CD14-positive monocyte (primary cell): ENCODE data around the gene ADAMTS17. TPM values are rescaled to one million over a fixed set of nuclear protein-coding genes. Genes with fewer than 3 reads are reported as not detected.

Experiments used
- DNase-seq, 3 donors: peaks; one replicate each; pipeline ENCODE4 v3.0.0-alpha.2; 2011 to 2022
- H2AFZ ChIP-seq: 2 replicates; pipeline ENCODE4 v1.6.0; 2012; ENCODE audit warnings: mild to moderate bottlenecking, low read depth, low read length, inconsistent platforms; ENCODE audit not compliant: insufficient read depth, poor library complexity, severe bottlenecking
- H3K27ac ChIP-seq, 2 donors: 1 replicate in 1 of 2; 2 replicates in 1 of 2; pipeline ENCODE4 v1.5.1; 2012 to 2013; ENCODE audit warnings: low read length in 2 of 2, control low read depth in 1 of 2, inconsistent platforms in 1 of 2, low read depth in 1 of 2, mild to moderate bottlenecking in 1 of 2
- H3K27me3 ChIP-seq, 2 donors: one replicate each; pipeline versions ENCODE4 v1.6.0 to v1.6.1; 2011 to 2013; ENCODE audit warnings: low read length in 2 of 2; ENCODE audit not compliant: control insufficient read depth in 2 of 2, insufficient read depth in 2 of 2
- H3K36me3 ChIP-seq, 2 donors: replicated peaks in 1 of 2; 1 replicate in 1 of 2; 2 replicates in 1 of 2; pipeline versions ENCODE4 v1.5.1 to v1.6.1; 2012 to 2013; ENCODE audit warnings: low read length in 2 of 2, control low read depth in 1 of 2, inconsistent platforms in 1 of 2, mild to moderate bottlenecking in 1 of 2; ENCODE audit not compliant: insufficient read depth in 2 of 2, control insufficient read depth in 1 of 2
- H3K4me1 ChIP-seq, 2 donors: 1 replicate in 1 of 2; 2 replicates in 1 of 2; pipeline versions ENCODE4 v1.5.1 to v1.6.1; 2012 to 2013; ENCODE audit warnings: low read length in 2 of 2, control low read depth in 1 of 2, inconsistent platforms in 1 of 2, mild to moderate bottlenecking in 1 of 2, moderate library complexity in 1 of 2; ENCODE audit not compliant: insufficient read depth in 2 of 2, control insufficient read depth in 1 of 2
- H3K4me2 ChIP-seq: replicated peaks from 2 replicates; pipeline ENCODE3; 2012; ENCODE audit warnings: low read length, moderate library complexity, mild to moderate bottlenecking; ENCODE audit not compliant: poor library complexity, severe bottlenecking; ENCODE audit errors: extremely low read depth
- H3K4me3 ChIP-seq, 3 experiments: fragments of 200-600 bp in 1 of 3; sonication (generic) in 1 of 3; replicated peaks in 1 of 3; 1 replicate in 2 of 3; 2 replicates in 1 of 3; pipeline ENCODE4 v1.5.1; 2011 to 2013; ENCODE audit warnings: low read length in 3 of 3, mild to moderate bottlenecking in 3 of 3, control low read depth in 2 of 3, low read depth in 2 of 3, inconsistent platforms in 1 of 3, moderate library complexity in 1 of 3
- H3K79me2 ChIP-seq: 2 replicates; pipeline ENCODE4 v1.6.0; 2012; ENCODE audit warnings: mild to moderate bottlenecking, control low read depth, inconsistent platforms, low read length, moderate library complexity; ENCODE audit not compliant: insufficient read depth
- H3K9ac ChIP-seq: 2 replicates; pipeline ENCODE4 v1.6.0; 2017; ENCODE audit warnings: low read length, mild to moderate bottlenecking; ENCODE audit not compliant: insufficient read depth, poor library complexity, severe bottlenecking
- H3K9me3 ChIP-seq, 2 donors: replicated peaks in 1 of 2; 1 replicate in 1 of 2; 2 replicates in 1 of 2; pipeline versions ENCODE4 v1.5.1 to v1.6.1; 2012 to 2013; ENCODE audit warnings: low read length in 2 of 2, control low read depth in 1 of 2; ENCODE audit not compliant: control insufficient read depth in 1 of 2, insufficient read depth in 1 of 2
- H4K20me1 ChIP-seq: 2 replicates; pipeline ENCODE4 v1.6.0; 2012; ENCODE audit warnings: mild to moderate bottlenecking, low read length, control low read depth, moderate library complexity; ENCODE audit not compliant: insufficient read depth
- H3K27ac Mint-ChIP-seq, 7 donors: one replicate each; pipeline ENCODE4 v1.8.0; 2020; ENCODE audit warnings: mild to moderate bottlenecking in 7 of 7, mixed read lengths in 7 of 7, moderate library complexity in 6 of 7, inconsistent platforms in 2 of 7
- H3K27me3 Mint-ChIP-seq, 3 donors: one replicate each; pipeline ENCODE4 v1.8.0; 2021 to 2022; ENCODE audit warnings: low read depth in 3 of 3, mild to moderate bottlenecking in 3 of 3, mixed read lengths in 3 of 3, moderate library complexity in 3 of 3, inconsistent platforms in 1 of 3
- H3K36me3 Mint-ChIP-seq, 2 donors: one replicate each; pipeline ENCODE4 v1.8.0; 2020; ENCODE audit warnings: mixed read lengths in 2 of 2, inconsistent platforms in 1 of 2, mild to moderate bottlenecking in 1 of 2
- H3K4me1 Mint-ChIP-seq: one replicate; pipeline ENCODE4 v1.8.0; 2020; ENCODE audit warnings: mild to moderate bottlenecking, mixed read lengths
- H3K4me3 Mint-ChIP-seq, 2 donors: one replicate each; pipeline ENCODE4 v1.8.0; 2020; ENCODE audit warnings: mild to moderate bottlenecking in 2 of 2, mixed read lengths in 2 of 2, moderate library complexity in 1 of 2
- H3K9me3 Mint-ChIP-seq, 7 donors: one replicate each; pipeline ENCODE4 v1.8.0; 2020 to 2022; ENCODE audit warnings: mixed read lengths in 7 of 7, mild to moderate bottlenecking in 6 of 7, moderate library complexity in 6 of 7, inconsistent platforms in 2 of 7
- CTCF ChIP-seq: fragments of 200-600 bp; IDR thresholded peaks from one replicate; pipeline ENCODE4 v1.8.0; 2022; ENCODE audit warnings: antibody characterized with exemption, mild to moderate bottlenecking
- WGBS: methylation state at CpG from one replicate; pipeline ENCODE4 v1.1.5; 2013; ENCODE audit warnings: missing lambda C conversion rate; ENCODE audit not compliant: insufficient coverage; 5-methylcytosine and 5-hydroxymethylcytosine counted together
- intact Hi-C, 2 donors: fragments of 100-400 bp; cut with micrococcal nuclease; formaldehyde crosslinking; loops; one replicate each; pipeline versions ENCODE4 v1.15.0 to v1.15.1; 2023
- polyA plus RNA-seq, 3 donors: library from polyadenylated mRNA; depleted of rRNA in 1 of 3; unstranded in 2 of 3; stranded (reverse) in 1 of 3; fragments of 300-500 nt in 2 of 3; fragments of >200 nt in 1 of 3; fragmentation: Illumina TruSeq in 2 of 3; gene quantifications; 1 replicate in 2 of 3; 2 replicates in 1 of 3; pipeline ENCODE4 v1.2.3, GENCODE V29; 2012 to 2021

Gene ADAMTS17
- polyA plus RNA-seq, 3 donors: 0.03 to 0.25 TPM; not detected in 1

DNA sequence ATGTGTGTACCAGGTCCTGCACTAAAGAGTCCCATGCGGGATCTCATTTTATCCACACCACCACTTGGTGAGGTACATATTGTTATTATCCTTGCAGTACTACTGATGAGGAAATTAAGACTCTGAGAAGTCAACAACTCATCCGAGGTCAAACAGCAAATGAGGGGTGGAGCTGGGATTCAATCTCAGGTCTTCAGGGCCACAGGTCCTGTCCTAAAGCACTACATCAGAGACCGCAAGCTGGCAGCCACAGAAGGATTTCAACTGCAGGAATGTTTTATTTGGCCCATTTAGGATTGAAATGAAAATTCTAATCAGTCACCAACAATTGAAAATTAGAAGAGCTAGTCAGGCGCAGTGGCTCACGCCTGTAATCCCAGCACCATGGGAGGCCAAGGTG lies 131.4 kb downstream of the ADAMTS17 start:
- Histone ChIP-seq H3K9ac (no peak overlapping the region), H3K9me3 (peaks cover 4 to 17% of the 10 kb centered on the region in 2 donors), H3K27ac (no peak overlapping the region), H3K4me2 (no peak overlapping the region), H3K79me2 (no peaks in the 10 kb centered on the region), H3K27me3 (no peaks in the 10 kb centered on the region), H3K36me3 (no peaks in the 10 kb centered on the region), H2AFZ (no peak overlapping the region), H4K20me1 (no peaks in the 10 kb centered on the region), H3K4me1 (no peaks in the 10 kb centered on the region), H3K4me3 (no peak overlapping the region)
- WGBS: 100% methylated on average over 2 of the region's 5 CpGs
- no peak for DNase-seq
- H3K4me1 Mint-ChIP-seq: no peaks in the 10 kb centered on the region
- peaks cover 3 to 6% (median 4%) of the 10 kb centered on the region in 3 donors for H3K27me3 Mint-ChIP-seq
- no peak overlapping the region for H3K27ac Mint-ChIP-seq
- intact Hi-C loops: no loop called here
- no peaks in the 10 kb centered on the region for H3K36me3 Mint-ChIP-seq
- peaks cover 3 to 20% (median 11%) of the 10 kb centered on the region in 7 donors for H3K9me3 Mint-ChIP-seq
- H3K4me3 Mint-ChIP-seq: no peak overlapping the region
- TF ChIP-seq CTCF: no peak

GRCh38 chr15:100208921-100209603 lies 132.7 kb downstream of the ADAMTS17 start:
- H3K9me3 ChIP-seq: peaks cover 4 to 19% of the 10 kb centered on the region in 2 donors
- Mint-ChIP-seq H3K4me1 (no peaks in the 10 kb centered on the region), H3K9me3 (peaks cover 3 to 20% (median 11%) of the 10 kb centered on the region in 7 donors), H3K4me3 (no peak overlapping the region), H3K27me3 (peaks cover 3 to 6% (median 4%) of the 10 kb centered on the region in 3 donors), H3K27ac (no peak overlapping the region), H3K36me3 (no peaks in the 10 kb centered on the region)
- no peaks in the 10 kb centered on the region for H3K4me1 ChIP-seq
- H3K79me2 ChIP-seq: no peaks in the 10 kb centered on the region
- H3K36me3 ChIP-seq: no peaks in the 10 kb centered on the region
- intact Hi-C loops: no loop called here
- WGBS: 69% methylated on average over 9 of the region's 13 CpGs
- DNase-seq: no peak
- no peaks in the 10 kb centered on the region for H3K27me3 ChIP-seq
- no peak overlapping the region for H3K4me3 ChIP-seq
- no peak for TF ChIP-seq CTCF
- no peak overlapping the region for H3K4me2 ChIP-seq
- H3K9ac ChIP-seq: no peak overlapping the region
- no peaks in the 10 kb centered on the region for H4K20me1 ChIP-seq
- H2AFZ ChIP-seq: no peak overlapping the region
- no peak overlapping the region for H3K27ac ChIP-seq
